Esophagus muscularis mucosa (tissue), 3 donors: ENCODE data around the gene USP32.

Experiments used
- POLR2A ChIP-seq: fragments of 450-650 bp; IDR thresholded peaks from one replicate; pipeline ENCODE4 v1.6.1; 2017; ENCODE audit warnings: antibody characterized with exemption, moderate library complexity, mild to moderate bottlenecking, low read depth
- POLR2AphosphoS5 ChIP-seq, 2 donors: sonication (generic); formaldehyde crosslinking; IDR thresholded peaks; one replicate each; pipeline ENCODE4 v1.6.1; 2017; ENCODE audit warnings: antibody characterized with exemption in 2 of 2
- TF ChIP-seq, protein P1 (sequence below), 3 experiments: fragments of 200-600 bp in 2 of 3; fragments of 450-650 bp in 1 of 3; sonication (generic) in 2 of 3; IDR thresholded peaks; one replicate each; pipeline ENCODE4 v1.5.1; 2017 to 2019; ENCODE audit warnings: antibody characterized with exemption in 3 of 3, mild to moderate bottlenecking in 2 of 3, moderate library complexity in 1 of 3

DNA sequence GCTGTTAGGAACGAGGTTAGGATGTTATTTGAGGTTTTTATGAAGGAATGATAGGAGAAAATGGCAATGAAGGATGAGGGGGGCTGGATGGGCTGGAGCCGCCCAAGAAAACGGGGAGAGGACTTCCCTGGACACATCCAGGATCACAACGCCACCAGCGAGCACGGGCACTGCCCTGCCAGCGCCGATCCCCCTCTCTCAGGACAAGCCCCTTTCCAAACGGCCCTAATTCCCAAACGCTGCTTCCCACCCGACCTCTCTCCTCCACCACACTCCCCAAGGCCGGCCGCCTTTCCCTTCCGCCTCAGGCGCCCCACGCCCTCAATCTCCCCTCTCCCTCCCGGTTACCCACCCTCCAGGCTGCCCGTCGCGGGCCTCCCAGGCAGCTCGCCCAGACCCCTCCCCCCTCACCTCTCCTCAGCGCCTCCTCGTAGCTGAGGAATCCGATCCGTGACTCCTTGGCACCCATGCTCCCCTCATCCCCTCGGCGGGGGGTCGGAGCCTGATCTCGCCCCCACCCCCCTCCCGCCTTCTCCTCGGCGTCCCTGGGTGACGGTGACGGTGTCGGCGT, 377 bp downstream of the USP32 start:
- TF ChIP-seq, protein P1, sequence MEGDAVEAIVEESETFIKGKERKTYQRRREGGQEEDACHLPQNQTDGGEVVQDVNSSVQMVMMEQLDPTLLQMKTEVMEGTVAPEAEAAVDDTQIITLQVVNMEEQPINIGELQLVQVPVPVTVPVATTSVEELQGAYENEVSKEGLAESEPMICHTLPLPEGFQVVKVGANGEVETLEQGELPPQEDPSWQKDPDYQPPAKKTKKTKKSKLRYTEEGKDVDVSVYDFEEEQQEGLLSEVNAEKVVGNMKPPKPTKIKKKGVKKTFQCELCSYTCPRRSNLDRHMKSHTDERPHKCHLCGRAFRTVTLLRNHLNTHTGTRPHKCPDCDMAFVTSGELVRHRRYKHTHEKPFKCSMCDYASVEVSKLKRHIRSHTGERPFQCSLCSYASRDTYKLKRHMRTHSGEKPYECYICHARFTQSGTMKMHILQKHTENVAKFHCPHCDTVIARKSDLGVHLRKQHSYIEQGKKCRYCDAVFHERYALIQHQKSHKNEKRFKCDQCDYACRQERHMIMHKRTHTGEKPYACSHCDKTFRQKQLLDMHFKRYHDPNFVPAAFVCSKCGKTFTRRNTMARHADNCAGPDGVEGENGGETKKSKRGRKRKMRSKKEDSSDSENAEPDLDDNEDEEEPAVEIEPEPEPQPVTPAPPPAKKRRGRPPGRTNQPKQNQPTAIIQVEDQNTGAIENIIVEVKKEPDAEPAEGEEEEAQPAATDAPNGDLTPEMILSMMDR (IDR thresholded peaks at IDR 0.05): no peak
- TF ChIP-seq POLR2A (no peak), POLR2AphosphoS5 (IDR thresholded peaks at IDR 0.05) (no peak)
